Neural cell (in vitro differentiated cells): ENCODE results near the gene ROS1. TPM values are rescaled to one million over a fixed set of nuclear protein-coding genes. Genes with fewer than 3 reads are reported as not detected.

Experiments
- H2AFZ ChIP-seq: fragments of 200-600, 300-800 bp; sonication (generic), shearing (Covaris generic); 2 replicates; pipeline ENCODE4 v1.6.0; 2014; ENCODE audit warnings: low read depth, mild to moderate bottlenecking, antibody characterized with exemption, low read length, moderate library complexity
- H3F3A ChIP-seq: fragments of 200-600 bp; shearing (Covaris generic); 2 replicates; pipeline ENCODE4 v1.6.1; 2016; ENCODE audit warnings: mild to moderate bottlenecking, moderate library complexity, mixed read lengths, antibody characterized with exemption, low read length; ENCODE audit not compliant: insufficient read depth, poor library complexity, severe bottlenecking
- H3K27ac ChIP-seq: fragments of 200-600, 300-800 bp; sonication (generic), shearing (Covaris generic); 2 replicates; pipeline ENCODE4 v1.5.1; 2014; ENCODE audit warnings: mild to moderate bottlenecking, low read length, moderate library complexity
- H3K27me3 ChIP-seq: fragments of 300-800, 200-600 bp; sonication (generic), shearing (Covaris generic); 2 replicates; pipeline ENCODE4 v1.6.0; 2014; ENCODE audit warnings: mild to moderate bottlenecking, low read depth, low read length, moderate library complexity; ENCODE audit not compliant: insufficient read depth
- H3K36me3 ChIP-seq: fragments of 300-800, 200-600 bp; sonication (generic), shearing (Covaris generic); 2 replicates; pipeline ENCODE4 v1.5.1; 2014; ENCODE audit warnings: mild to moderate bottlenecking, antibody characterized with exemption, low read length, moderate library complexity; ENCODE audit not compliant: insufficient read depth
- H3K4me2 ChIP-seq: fragments of 300-800, 200-600 bp; sonication (generic), shearing (Covaris generic); 2 replicates; pipeline ENCODE4 v1.6.0; 2014; ENCODE audit warnings: mild to moderate bottlenecking, low read length
- H3K4me3 ChIP-seq: fragments of 300-800, 200-600 bp; sonication (generic), shearing (Covaris generic); 2 replicates; pipeline ENCODE4 v1.5.1; 2014; ENCODE audit warnings: mild to moderate bottlenecking, low read length, moderate library complexity
- H3K79me2 ChIP-seq: fragments of 200-600 bp; shearing (Covaris generic); replicated peaks from 2 replicates; pipeline ENCODE4 v1.6.0; 2014; ENCODE audit warnings: mild to moderate bottlenecking, low read length, moderate library complexity; ENCODE audit not compliant: insufficient read depth
- H3K9ac ChIP-seq: fragments of 300-800, 200-600 bp; sonication (generic), shearing (Covaris generic); 2 replicates; pipeline ENCODE4 v1.6.1; 2016; ENCODE audit warnings: mild to moderate bottlenecking, low read length, mixed read lengths
- H3K9me2 ChIP-seq: fragments of 200-600 bp; shearing (Covaris generic); 2 replicates; pipeline ENCODE4 v1.6.1; 2016; ENCODE audit warnings: mild to moderate bottlenecking, low read length, mixed read lengths; ENCODE audit not compliant: insufficient read depth
- H3K9me3 ChIP-seq: fragments of 200-600, 300-800 bp; sonication (generic), shearing (Covaris generic); 2 replicates; pipeline ENCODE4 v1.6.1; 2016; ENCODE audit warnings: mild to moderate bottlenecking, mixed run types, low read length, moderate library complexity, mixed read lengths
- H4K20me1 ChIP-seq: fragments of 200-600 bp; shearing (Covaris generic); 2 replicates; pipeline ENCODE4 v1.6.1; 2016; ENCODE audit warnings: mild to moderate bottlenecking, mixed run types; ENCODE audit not compliant: insufficient read depth
- EP300 ChIP-seq: fragments of 450-650 bp; conservative IDR thresholded peaks from 2 replicates; pipeline ENCODE4 v1.6.1; 2014; ENCODE audit warnings: antibody characterized with exemption, mild to moderate bottlenecking, moderate library complexity; ENCODE audit not compliant: poor library complexity, severe bottlenecking
- EZH2 ChIP-seq: fragments of 200-600, 300-800 bp; shearing (Covaris generic), sonication (generic); IDR thresholded peaks from 2 replicates; pipeline ENCODE4 v1.6.1; 2014; ENCODE audit warnings: antibody characterized with exemption, low read length, borderline replicate concordance, mild to moderate bottlenecking; ENCODE audit not compliant: insufficient read depth, poor library complexity, severe bottlenecking
- MXI1 ChIP-seq: fragments of 450-650 bp; conservative IDR thresholded peaks from 2 replicates; pipeline ENCODE4 v1.6.1; 2014; ENCODE audit warnings: antibody characterized with exemption, mild to moderate bottlenecking; ENCODE audit not compliant: poor library complexity, severe bottlenecking
- POLR2AphosphoS5 ChIP-seq: IDR thresholded peaks from 2 replicates; pipeline ENCODE4 v1.6.1; 2012
- RAD21 ChIP-seq: fragments of 450-650 bp; conservative IDR thresholded peaks from 2 replicates; pipeline ENCODE4 v1.6.1; 2014; ENCODE audit warnings: antibody characterized with exemption, mild to moderate bottlenecking, moderate library complexity
- SMC3 ChIP-seq: fragments of 450-650 bp; conservative IDR thresholded peaks from 2 replicates; pipeline ENCODE4 v1.6.1; 2014; ENCODE audit warnings: antibody characterized with exemption, mild to moderate bottlenecking, moderate library complexity; ENCODE audit not compliant: poor library complexity
- TAF1 ChIP-seq: IDR thresholded peaks from 2 replicates; pipeline ENCODE4 v1.6.1; 2012; ENCODE audit warnings: low read depth
- polyA plus RNA-seq: library from polyadenylated mRNA; depleted of rRNA; stranded (reverse); fragments of >200 nt; gene quantifications from 2 replicates; pipeline ENCODE4 v1.2.3, GENCODE V29; 2014
- TF ChIP-seq, protein P1 (sequence below): IDR thresholded peaks from 2 replicates; pipeline ENCODE4 v1.6.1; 2012; ENCODE audit warnings: borderline replicate concordance
- TF ChIP-seq, protein P2 (sequence below): fragments of 450-650 bp; IDR thresholded peaks from 2 replicates; pipeline ENCODE4 v1.5.1; 2014; ENCODE audit warnings: antibody characterized with exemption, mild to moderate bottlenecking, moderate library complexity; ENCODE audit not compliant: poor library complexity, severe bottlenecking

Gene ROS1
- polyA plus RNA-seq, 1 donor from 2014 or later: not detected

DNA sequence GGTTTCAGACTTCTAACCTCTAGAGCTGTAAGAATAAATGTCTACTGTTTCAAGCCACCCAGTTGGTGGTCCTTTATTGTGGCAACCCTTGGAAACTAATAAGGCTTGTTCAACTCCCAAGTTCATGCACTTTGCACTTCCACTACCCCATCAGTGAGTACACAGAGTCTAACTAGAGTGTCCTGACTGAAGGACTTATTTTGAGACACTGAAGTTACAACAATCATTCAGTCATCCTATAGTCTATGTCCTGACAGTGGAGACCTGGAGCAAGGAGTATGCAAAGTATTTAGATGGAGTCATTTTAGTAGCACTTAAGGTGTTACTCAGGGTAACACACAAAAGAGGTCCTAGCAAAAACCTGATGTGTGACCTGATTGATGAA is 97.7 kb downstream of the ROS1 start:
- no peaks in the 10 kb centered on the region for H3K36me3 ChIP-seq
- H2AFZ ChIP-seq: no peak overlapping the region
- TF ChIP-seq POLR2AphosphoS5: no peak
- no peak for TF ChIP-seq EP300
- TF ChIP-seq, protein P1, sequence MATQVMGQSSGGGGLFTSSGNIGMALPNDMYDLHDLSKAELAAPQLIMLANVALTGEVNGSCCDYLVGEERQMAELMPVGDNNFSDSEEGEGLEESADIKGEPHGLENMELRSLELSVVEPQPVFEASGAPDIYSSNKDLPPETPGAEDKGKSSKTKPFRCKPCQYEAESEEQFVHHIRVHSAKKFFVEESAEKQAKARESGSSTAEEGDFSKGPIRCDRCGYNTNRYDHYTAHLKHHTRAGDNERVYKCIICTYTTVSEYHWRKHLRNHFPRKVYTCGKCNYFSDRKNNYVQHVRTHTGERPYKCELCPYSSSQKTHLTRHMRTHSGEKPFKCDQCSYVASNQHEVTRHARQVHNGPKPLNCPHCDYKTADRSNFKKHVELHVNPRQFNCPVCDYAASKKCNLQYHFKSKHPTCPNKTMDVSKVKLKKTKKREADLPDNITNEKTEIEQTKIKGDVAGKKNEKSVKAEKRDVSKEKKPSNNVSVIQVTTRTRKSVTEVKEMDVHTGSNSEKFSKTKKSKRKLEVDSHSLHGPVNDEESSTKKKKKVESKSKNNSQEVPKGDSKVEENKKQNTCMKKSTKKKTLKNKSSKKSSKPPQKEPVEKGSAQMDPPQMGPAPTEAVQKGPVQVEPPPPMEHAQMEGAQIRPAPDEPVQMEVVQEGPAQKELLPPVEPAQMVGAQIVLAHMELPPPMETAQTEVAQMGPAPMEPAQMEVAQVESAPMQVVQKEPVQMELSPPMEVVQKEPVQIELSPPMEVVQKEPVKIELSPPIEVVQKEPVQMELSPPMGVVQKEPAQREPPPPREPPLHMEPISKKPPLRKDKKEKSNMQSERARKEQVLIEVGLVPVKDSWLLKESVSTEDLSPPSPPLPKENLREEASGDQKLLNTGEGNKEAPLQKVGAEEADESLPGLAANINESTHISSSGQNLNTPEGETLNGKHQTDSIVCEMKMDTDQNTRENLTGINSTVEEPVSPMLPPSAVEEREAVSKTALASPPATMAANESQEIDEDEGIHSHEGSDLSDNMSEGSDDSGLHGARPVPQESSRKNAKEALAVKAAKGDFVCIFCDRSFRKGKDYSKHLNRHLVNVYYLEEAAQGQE: no peak
- TF ChIP-seq, protein P2, sequence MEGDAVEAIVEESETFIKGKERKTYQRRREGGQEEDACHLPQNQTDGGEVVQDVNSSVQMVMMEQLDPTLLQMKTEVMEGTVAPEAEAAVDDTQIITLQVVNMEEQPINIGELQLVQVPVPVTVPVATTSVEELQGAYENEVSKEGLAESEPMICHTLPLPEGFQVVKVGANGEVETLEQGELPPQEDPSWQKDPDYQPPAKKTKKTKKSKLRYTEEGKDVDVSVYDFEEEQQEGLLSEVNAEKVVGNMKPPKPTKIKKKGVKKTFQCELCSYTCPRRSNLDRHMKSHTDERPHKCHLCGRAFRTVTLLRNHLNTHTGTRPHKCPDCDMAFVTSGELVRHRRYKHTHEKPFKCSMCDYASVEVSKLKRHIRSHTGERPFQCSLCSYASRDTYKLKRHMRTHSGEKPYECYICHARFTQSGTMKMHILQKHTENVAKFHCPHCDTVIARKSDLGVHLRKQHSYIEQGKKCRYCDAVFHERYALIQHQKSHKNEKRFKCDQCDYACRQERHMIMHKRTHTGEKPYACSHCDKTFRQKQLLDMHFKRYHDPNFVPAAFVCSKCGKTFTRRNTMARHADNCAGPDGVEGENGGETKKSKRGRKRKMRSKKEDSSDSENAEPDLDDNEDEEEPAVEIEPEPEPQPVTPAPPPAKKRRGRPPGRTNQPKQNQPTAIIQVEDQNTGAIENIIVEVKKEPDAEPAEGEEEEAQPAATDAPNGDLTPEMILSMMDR: no peak
- no peaks in the 10 kb centered on the region for H3K27me3 ChIP-seq
- H3F3A ChIP-seq: no peaks in the 10 kb centered on the region
- no peaks in the 10 kb centered on the region for H3K9me2 ChIP-seq
- no peak overlapping the region for H3K4me3 ChIP-seq
- H3K79me2 ChIP-seq: no peaks in the 10 kb centered on the region
- no peak overlapping the region for H3K9ac ChIP-seq
- H3K27ac ChIP-seq: no peak overlapping the region
- H3K4me2 ChIP-seq: no peak overlapping the region
- no peaks in the 10 kb centered on the region for H4K20me1 ChIP-seq
- H3K9me3 ChIP-seq: no peaks in the 10 kb centered on the region

DNA sequence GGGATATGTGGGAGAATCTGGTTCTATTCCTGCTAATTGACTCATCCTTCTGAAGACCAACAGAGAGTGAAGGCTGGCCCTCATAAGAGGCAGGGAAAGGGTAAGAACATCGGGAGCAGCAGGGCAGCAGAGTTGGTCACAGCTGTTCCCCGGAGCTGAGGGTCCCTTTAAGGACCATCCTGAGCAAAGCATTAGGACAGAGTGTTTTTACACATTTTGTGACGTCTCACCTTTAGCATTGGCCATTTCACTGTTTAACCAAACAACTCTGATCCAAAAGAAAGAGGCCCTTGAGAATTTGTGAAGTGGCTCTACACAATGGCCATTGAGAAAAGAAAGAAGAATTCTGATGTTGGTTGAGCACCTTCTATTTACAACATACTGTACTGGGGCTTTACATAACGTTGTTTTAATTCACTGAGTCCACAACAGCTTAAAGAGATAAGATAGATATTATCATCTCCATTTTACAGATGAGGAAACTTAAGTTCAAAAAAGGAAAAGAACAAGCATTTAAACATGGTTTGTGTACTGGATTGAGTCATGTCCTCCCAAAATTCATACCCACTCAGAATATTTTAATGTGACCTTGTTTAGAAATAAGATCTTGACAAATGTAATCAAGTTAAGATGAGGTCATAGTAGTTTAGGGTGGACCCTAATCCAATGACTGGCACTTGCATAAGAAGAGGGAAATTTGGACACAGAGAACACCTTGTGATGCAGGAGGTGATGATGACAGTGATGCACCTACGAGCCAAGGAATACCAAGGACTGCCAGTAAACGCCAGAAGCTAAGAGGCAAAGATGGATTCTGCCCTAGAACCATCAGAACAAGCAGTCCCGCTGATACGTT is 98.4 kb downstream of the ROS1 start:
- H3K9me2 ChIP-seq: no peaks in the 10 kb centered on the region
- no peaks in the 10 kb centered on the region for H4K20me1 ChIP-seq
- no peak overlapping the region for H3K4me3 ChIP-seq
- H2AFZ ChIP-seq: no peak overlapping the region
- no peaks in the 10 kb centered on the region for H3K9me3 ChIP-seq
- no peaks in the 10 kb centered on the region for H3K79me2 ChIP-seq
- no peaks in the 10 kb centered on the region for H3F3A ChIP-seq
- H3K27me3 ChIP-seq: no peaks in the 10 kb centered on the region
- H3K9ac ChIP-seq: no peak overlapping the region
- no peaks in the 10 kb centered on the region for H3K36me3 ChIP-seq
- TF ChIP-seq POLR2AphosphoS5 (no peak), SMC3 (no peak), TAF1 (no peak), RAD21 (no peak), EP300 (no peak), EZH2 (no peak), MXI1 (no peak)
- TF ChIP-seq, protein P1: no peak
- H3K4me2 ChIP-seq: no peak overlapping the region
- H3K27ac ChIP-seq: no peak overlapping the region
